IMR-90 (cell line): ENCODE measurements around the gene TMOD1. TPM values are rescaled to one million over a fixed set of nuclear protein-coding genes. Genes with fewer than 3 reads are reported as not detected.

ENCODE experiments used
- ATAC-seq: fragments of 200-7000 bp; cut with Tn5 transposase; 2 replicates; pipeline ENCODE4 v1.9.1; 2020; ENCODE audit warnings: low read depth, mild to moderate bottlenecking, moderate library complexity
- BruUV-seq: library from RNA; stranded (reverse); fragments of 400-500 nt; replicated peaks from 2 replicates; lab custom pipeline; 2021; lab: Mats Ljungman, UMichigan
- CTCF ChIA-PET: fragments of 300-600 bp; formaldehyde crosslinking; extraction: SDS; loops from one replicate; lab custom pipeline; 2021; ENCODE audit warnings: antibody characterized with exemption; lab: Yijun Ruan, JAX
- POLR2A ChIA-PET: fragments of 300-600 bp; sonication (Branson Sonifier 250); formaldehyde crosslinking; loops from one replicate; lab custom pipeline; 2022; ENCODE audit warnings: antibody characterized with exemption; ENCODE audit not compliant: unreplicated experiment; lab: Charles Lee
- DNase-seq: peaks from one replicate; pipeline ENCODE4 v3.0.0; 2013
- H2AFZ ChIP-seq: replicated peaks from 2 replicates; pipeline ENCODE3; 2013; ENCODE audit warnings: low read length, mild to moderate bottlenecking; ENCODE audit not compliant: poor library complexity
- H2AK5ac ChIP-seq: 2 replicates; pipeline ENCODE4 v1.6.1; 2013; ENCODE audit warnings: low read depth, low read length, inconsistent platforms
- H2AK9ac ChIP-seq: replicated peaks from 2 replicates; pipeline ENCODE3; 2013; ENCODE audit warnings: mild to moderate bottlenecking, low read depth, low read length, moderate library complexity; ENCODE audit not compliant: poor library complexity
- H2BK120ac ChIP-seq: 2 replicates; pipeline ENCODE4 v1.6.1; 2013; ENCODE audit warnings: low read depth, low read length, inconsistent platforms
- H2BK15ac ChIP-seq: 3 replicates; pipeline ENCODE4 v1.6.1; 2013; ENCODE audit warnings: low read depth, low read length, inconsistent platforms
- H2BK20ac ChIP-seq: 2 replicates; pipeline ENCODE4 v1.6.1; 2013; ENCODE audit warnings: low read depth, mild to moderate bottlenecking, inconsistent platforms, low read length, moderate library complexity
- H2BK5ac ChIP-seq: 2 replicates; pipeline ENCODE4 v1.6.1; 2013; ENCODE audit warnings: mild to moderate bottlenecking, low read depth, low read length, inconsistent platforms; ENCODE audit not compliant: poor library complexity, severe bottlenecking
- H3K14ac ChIP-seq: replicated peaks from 2 replicates; pipeline ENCODE4 v1.6.1; 2013; ENCODE audit warnings: low read depth, low read length, inconsistent platforms
- H3K18ac ChIP-seq: 2 replicates; pipeline ENCODE4 v1.6.1; 2013; ENCODE audit warnings: low read depth, low read length, control low read depth
- H3K23ac ChIP-seq: 2 replicates; pipeline ENCODE4 v1.6.1; 2013; ENCODE audit warnings: low read depth, low read length, inconsistent platforms
- H3K27ac ChIP-seq: 2 replicates; pipeline ENCODE4 v1.5.1; 2013; ENCODE audit warnings: mild to moderate bottlenecking, control low read depth, low read length; ENCODE audit not compliant: insufficient read depth
- H3K27me3 ChIP-seq: 2 replicates; pipeline ENCODE4 v1.6.1; 2013; ENCODE audit warnings: low read length; ENCODE audit not compliant: control insufficient read depth, insufficient read depth
- H3K36me3 ChIP-seq: 2 replicates; pipeline ENCODE4 v1.6.1; 2013; ENCODE audit warnings: low read length, mixed read lengths; ENCODE audit not compliant: control insufficient read depth, insufficient read depth
- H3K4ac ChIP-seq: 2 replicates; pipeline ENCODE4 v1.6.1; 2013; ENCODE audit warnings: low read depth, low read length, inconsistent platforms
- H3K4me1 ChIP-seq: 2 replicates; pipeline ENCODE4 v1.6.1; 2013; ENCODE audit warnings: low read length, mixed read lengths; ENCODE audit not compliant: control insufficient read depth, insufficient read depth
- H3K4me2 ChIP-seq: 2 replicates; pipeline ENCODE4 v1.6.1; 2013; ENCODE audit warnings: low read depth, mild to moderate bottlenecking, control low read depth, low read length, moderate library complexity
- H3K4me3 ChIP-seq: 2 replicates; pipeline ENCODE4 v1.5.1; 2013; ENCODE audit warnings: low read depth, mild to moderate bottlenecking, control low read depth, low read length, moderate library complexity; ENCODE audit not compliant: insufficient read depth
- H3K56ac ChIP-seq: 2 replicates; pipeline ENCODE4 v1.6.1; 2013; ENCODE audit warnings: low read length, inconsistent platforms; ENCODE audit not compliant: insufficient read depth; ENCODE audit errors: extremely low read depth
- H3K79me1 ChIP-seq, 2 experiments: 2 replicates each; pipeline ENCODE4 v1.6.1; 2013; ENCODE audit warnings: low read length in 2 of 2, inconsistent platforms in 1 of 2, low read depth in 1 of 2
- H3K9ac ChIP-seq: 2 replicates; pipeline ENCODE4 v1.6.1; 2013; ENCODE audit warnings: low read depth, low read length, control low read depth
- H3K9me1 ChIP-seq: 2 replicates; pipeline ENCODE4 v1.6.1; 2013; ENCODE audit warnings: low read length, inconsistent platforms; ENCODE audit not compliant: insufficient read depth
- H3K9me3 ChIP-seq: 2 replicates; pipeline ENCODE4 v1.6.1; 2013; ENCODE audit warnings: low read length; ENCODE audit not compliant: control insufficient read depth, insufficient read depth
- H4K20me1 ChIP-seq: 2 replicates; pipeline ENCODE4 v1.6.1; 2013; ENCODE audit warnings: low read length, inconsistent platforms; ENCODE audit not compliant: insufficient read depth
- H4K5ac ChIP-seq: 2 replicates; pipeline ENCODE4 v1.6.1; 2013; ENCODE audit warnings: mild to moderate bottlenecking, low read depth, low read length, control low read depth
- H4K8ac ChIP-seq, 2 experiments: 2 replicates each; pipeline ENCODE4 v1.6.1; 2013; ENCODE audit warnings: low read depth in 2 of 2, low read length in 2 of 2, control low read depth in 1 of 2, inconsistent platforms in 1 of 2
- H4K91ac ChIP-seq: 2 replicates; pipeline ENCODE4 v1.6.1; 2013; ENCODE audit warnings: low read depth, low read length, inconsistent platforms; ENCODE audit not compliant: insufficient read depth
- BHLHE40 ChIP-seq: fragments of 150-350 bp; IDR thresholded peaks from 2 replicates; pipeline ENCODE4 v1.6.1; 2016; ENCODE audit warnings: mild to moderate bottlenecking, low read depth, low read length
- CEBPB ChIP-seq: IDR thresholded peaks from 2 replicates; pipeline ENCODE4 v1.6.1; 2012; ENCODE audit warnings: low read depth, low read length, improper control_type of control experiment
- CHD1 ChIP-seq: IDR thresholded peaks from 2 replicates; pipeline ENCODE4 v1.6.1; 2012; ENCODE audit warnings: low read depth, low read length, improper control_type of control experiment
- CTCF ChIP-seq: conservative IDR thresholded peaks from 2 replicates; pipeline ENCODE4 v1.5.1; 2012; ENCODE audit warnings: mild to moderate bottlenecking, low read depth, low read length, improper control_type of control experiment
- ELK1 ChIP-seq: fragments of 150-350 bp; IDR thresholded peaks from 2 replicates; pipeline ENCODE4 v1.6.1; 2016; ENCODE audit warnings: low read depth, mild to moderate bottlenecking, low read length, moderate library complexity, borderline replicate concordance
- FOS ChIP-seq: fragments of 150-350 bp; IDR thresholded peaks from 2 replicates; pipeline ENCODE4 v1.6.1; 2016; ENCODE audit warnings: low read depth, low read length
- MAFK ChIP-seq: IDR thresholded peaks from 2 replicates; pipeline ENCODE4 v1.6.1; 2012; ENCODE audit warnings: low read depth, low read length, improper control_type of control experiment
- MAZ ChIP-seq: IDR thresholded peaks from 2 replicates; pipeline ENCODE4 v1.6.1; 2012; ENCODE audit warnings: low read depth, mild to moderate bottlenecking, low read length, improper control_type of control experiment, moderate library complexity, borderline replicate concordance
- MXI1 ChIP-seq: IDR thresholded peaks from 2 replicates; pipeline ENCODE4 v1.6.1; 2012; ENCODE audit warnings: low read depth, mild to moderate bottlenecking, low read length, moderate library complexity, borderline replicate concordance
- NFE2L2 ChIP-seq: fragments of 150-350 bp; IDR thresholded peaks from 2 replicates; pipeline ENCODE4 v1.6.1; 2016; ENCODE audit warnings: low read depth, mild to moderate bottlenecking, low read length
- POLR2A ChIP-seq: IDR thresholded peaks from 2 replicates; pipeline ENCODE4 v1.6.1; 2012; ENCODE audit warnings: mild to moderate bottlenecking, low read depth, low read length
- RAD21 ChIP-seq: IDR thresholded peaks from 2 replicates; pipeline ENCODE4 v1.6.1; 2012; ENCODE audit warnings: low read length, improper control_type of control experiment
- RCOR1 ChIP-seq: IDR thresholded peaks from 2 replicates; pipeline ENCODE4 v1.6.1; 2012; ENCODE audit warnings: mild to moderate bottlenecking, low read length, improper control_type of control experiment; ENCODE audit not compliant: insufficient replicate concordance
- RFX5 ChIP-seq: IDR thresholded peaks from 2 replicates; pipeline ENCODE4 v1.8.0; 2012; ENCODE audit warnings: low read depth, mild to moderate bottlenecking, low read length, moderate library complexity
- SMC3 ChIP-seq: fragments of 150-350 bp; IDR thresholded peaks from 2 replicates; pipeline ENCODE4 v1.6.1; 2016; ENCODE audit warnings: low read depth, mild to moderate bottlenecking, antibody characterized with exemption, low read length, moderate library complexity
- USF2 ChIP-seq: fragments of 150-350 bp; IDR thresholded peaks from 2 replicates; pipeline ENCODE4 v1.6.1; 2017; ENCODE audit warnings: mild to moderate bottlenecking, antibody characterized with exemption, low read length, low read depth
- WGBS, 2 experiments: methylation state at CpG; one replicate each; pipeline versions ENCODE4 v1.1.5 to v1.1.7; 2013; ENCODE audit warnings: missing lambda C conversion rate in 2 of 2; ENCODE audit not compliant: insufficient read length in 1 of 2; ENCODE audit errors: extremely low coverage in 2 of 2; 5-methylcytosine and 5-hydroxymethylcytosine counted together
- dilution Hi-C: fragments of 300-500 bp; cut with HindIII; formaldehyde crosslinking; loops from one replicate; pipeline ENCODE4 v1.14.3; 2018; ENCODE audit warnings: low sequenced_read_pairs; ENCODE audit not compliant: unreplicated experiment
- in situ Hi-C: fragments of 300-500 bp; cut with MboI; formaldehyde crosslinking; loops from 3 replicates; pipeline ENCODE4 v1.14.3; 2019; ENCODE audit warnings: low sequenced_read_pairs, inconsistent platforms, mixed read lengths
- intact Hi-C: fragments of 100-400 bp; cut with micrococcal nuclease; formaldehyde crosslinking; loops from 2 replicates; pipeline ENCODE4 v1.10.0; 2022
- polyA plus RNA-seq, 3 experiments: library from polyadenylated mRNA; depleted of rRNA; stranded (reverse); fragments of >200 nt; gene quantifications; 2 replicates each; pipeline ENCODE4 v1.2.3, GENCODE V29; 2012; ENCODE audit warnings: low replicate concordance in 1 of 3
- total RNA-seq: library from RNA; depleted of rRNA; stranded (reverse); fragments of >200 nt; gene quantifications from 2 replicates; pipeline ENCODE4 v1.2.3, GENCODE V29; 2012

The TMOD1 gene
- total and polyA plus RNA-seq, 2 of the 4 experiments (the other 2 are of a cell fraction): 0.18 to 0.38 TPM

- WGBS, 2 experiments: 100% methylated on average over 2 of the region's 3 CpGs; no CpG with 5 or more reads in 1 of the 2 experiments
Observed at GRCh38 chr9:97636903-97637302, 135.4 kb downstream of the TMOD1 start.

More at GRCh38 chr9:97636903-97637302, 135.4 kb downstream of the TMOD1 start:
- Histone ChIP-seq H4K8ac (no peak overlapping the region), H2BK20ac (no peak overlapping the region), H3K18ac (no peak overlapping the region), H3K4me1 (peaks cover 6% of the 10 kb centered on the region), H3K9ac (no peak overlapping the region), H3K23ac (peak overlapping the region; percentile 24; the same call in 1 of the 2 replicates), H3K9me3 (no peaks in the 10 kb centered on the region), H4K91ac (no peak overlapping the region), H3K56ac (no peak overlapping the region), H3K4me2 (peak overlapping the region; percentile 26; the same call in 1 of the 2 replicates), H3K9me1 (no peaks in the 10 kb centered on the region), H4K20me1 (peaks cover 50% of the 10 kb centered on the region), H3K4ac (no peak overlapping the region), H2BK5ac (no peak overlapping the region), H2AFZ (no peak overlapping the region), H3K36me3 (peaks cover 1% of the 10 kb centered on the region; the same call in 1 of the 2 replicates), H2BK15ac (no peak overlapping the region), H2BK120ac (no peak overlapping the region), H3K14ac (no peak overlapping the region), H2AK5ac (no peak overlapping the region), H3K27me3 (no peaks in the 10 kb centered on the region), H3K4me3 (no peak overlapping the region), H3K79me1 (peaks cover 15 to 42% of the 10 kb centered on the region in 2 experiments), H3K27ac (no peak overlapping the region), H4K5ac (no peak overlapping the region), H2AK9ac (no peak overlapping the region)
- dilution Hi-C loops (no loop called here), in situ Hi-C loops (no loop called here), intact Hi-C loops (no loop called here)
- TF ChIP-seq FOS (no peak), CTCF (no peak), CEBPB (no peak), MXI1 (no peak), RCOR1 (no peak), POLR2A (no peak), MAFK (no peak), RAD21 (no peak), BHLHE40 (no peak), MAZ (no peak), USF2 (no peak), ELK1 (no peak), NFE2L2 (no peak), CHD1 (no peak), SMC3 (no peak), RFX5 (no peak)
- ChIA-PET CTCF (no interaction called here), POLR2A (no interaction called here)
- no peak for DNase-seq
- BruUV-seq: no TSS peak
- no peak for ATAC-seq
